ENCODE data around the gene LEMD3.
"Not testable (repeated sequence)": the region's sequence is repeated elsewhere in the genome, so short reads cannot be mapped to it uniquely, and the experiment has no call there.

Gene LEMD3

GRCh38 chr12:65278576-65279368, 109.4 kb downstream of the LEMD3 start, which contains the start of gene MSRB3:
TSS of gene MSRB3 (plus strand) at chr12:65278683. CDS start at chr12:65308580, 29,897 bp downstream.
- Histone ChIP-seq H3K27me3 (ENCODE audit: control insufficient read depth, insufficient read depth, low read length) (no peaks in the 10 kb centered on the region), H3K4me1 (ENCODE audit: control insufficient read depth, insufficient read depth, low read length) (peaks cover 3% of the 10 kb centered on the region; the same call in 1 of the 2 replicates), H3K27ac (ENCODE audit: low read length) (no peak within 1 kb of the TSS)

GRCh38 chr12:65279369-65280112, 110.2 kb downstream of the LEMD3 start:
- WGBS (ENCODE audit: insufficient coverage, insufficient read length) = 100% methylated on average over 2 of the region's 23 CpGs
- Histone ChIP-seq H3K4me1 (ENCODE audit: control insufficient read depth, insufficient read depth, low read length) (peaks cover 3% of the 10 kb centered on the region; the same call in 1 of the 2 replicates), H3K9me3 (ENCODE audit: control insufficient read depth, insufficient read depth, low read length) (no peaks in the 10 kb centered on the region), H3K27ac (ENCODE audit: low read length) (no peak overlapping the region), H3K36me3 (ENCODE audit: control insufficient read depth, insufficient read depth, low read length) (no peaks in the 10 kb centered on the region), H3K27me3 (ENCODE audit: control insufficient read depth, insufficient read depth, low read length) (no peaks in the 10 kb centered on the region), H3K4me3 (ENCODE audit: low read length) (peak overlapping the region; percentile 89; the same call in 1 of the 2 replicates)
- DNase-seq (ENCODE audit: low read depth, low spot score) = no peak

More at GRCh38 chr12:65278576-65279368, 109.4 kb downstream of the LEMD3 start, which contains the start of gene MSRB3:
- H3K36me3 ChIP-seq (ENCODE audit: control insufficient read depth, insufficient read depth, low read length) = no peaks in the 10 kb centered on the region
- H3K9me3 ChIP-seq (ENCODE audit: control insufficient read depth, insufficient read depth, low read length) = no peaks in the 10 kb centered on the region
- no peak for DNase-seq (ENCODE audit: low read depth, low spot score)
- no CpG with 5 or more reads among the region's 85 CpGs for whole genome bisulfite sequencing (ENCODE audit: insufficient coverage, insufficient read length)
- peak within 1 kb of the TSS; percentile 89 for H3K4me3 ChIP-seq (ENCODE audit: low read length)

GRCh38 chr12:65280306-65280705, 110.9 kb downstream of the LEMD3 start:
- no CpG with 5 or more reads among the region's 3 CpGs for WGBS (ENCODE audit: insufficient coverage, insufficient read length)
- H3K4me1 ChIP-seq (ENCODE audit: control insufficient read depth, insufficient read depth, low read length) = peaks cover 3% of the 10 kb centered on the region; the same call in 1 of the 2 replicates
- H3K36me3 ChIP-seq (ENCODE audit: control insufficient read depth, insufficient read depth, low read length) = no peaks in the 10 kb centered on the region
- no peaks in the 10 kb centered on the region for H3K27me3 ChIP-seq (ENCODE audit: control insufficient read depth, insufficient read depth, low read length)
- no peaks in the 10 kb centered on the region for H3K9me3 ChIP-seq (ENCODE audit: control insufficient read depth, insufficient read depth, low read length)
- H3K4me3 ChIP-seq (ENCODE audit: low read length) = no peak overlapping the region
- H3K27ac ChIP-seq (ENCODE audit: low read length) = no peak overlapping the region
- DNase-seq (ENCODE audit: low read depth, low spot score) = no peak

- no CpG with 5 or more reads among the region's 1 CpG for WGBS (ENCODE audit: insufficient coverage, insufficient read length)
- DNase-seq (ENCODE audit: low read depth, low spot score) = no peak
- H3K9me3 ChIP-seq (ENCODE audit: control insufficient read depth, insufficient read depth, low read length) = no peaks in the 10 kb centered on the region
- no peaks in the 10 kb centered on the region for H3K36me3 ChIP-seq (ENCODE audit: control insufficient read depth, insufficient read depth, low read length)
- no peaks in the 10 kb centered on the region for H3K4me1 ChIP-seq (ENCODE audit: control insufficient read depth, insufficient read depth, low read length)
- H3K4me3 ChIP-seq (ENCODE audit: low read length) = no peak overlapping the region
- H3K27ac ChIP-seq (ENCODE audit: low read length) = no peak overlapping the region
- H3K27me3 ChIP-seq (ENCODE audit: control insufficient read depth, insufficient read depth, low read length) = no peaks in the 10 kb centered on the region
These were observed 113.5 kb downstream of the LEMD3 start for GRCh38 chr12:65282840-65283239.

GRCh38 chr12:65285532-65285931, 116.1 kb downstream of the LEMD3 start:
- 100% methylated on average over 1 of the region's 7 CpGs for WGBS (ENCODE audit: insufficient coverage, insufficient read length)

GRCh38 chr12:65287426-65287825, 118.0 kb downstream of the LEMD3 start:
- Histone ChIP-seq H3K36me3 (ENCODE audit: control insufficient read depth, insufficient read depth, low read length) (no peaks in the 10 kb centered on the region), H3K27ac (ENCODE audit: low read length) (no peak overlapping the region), H3K9me3 (ENCODE audit: control insufficient read depth, insufficient read depth, low read length) (no peaks in the 10 kb centered on the region), H3K4me1 (ENCODE audit: control insufficient read depth, insufficient read depth, low read length) (no peaks in the 10 kb centered on the region), H3K27me3 (ENCODE audit: control insufficient read depth, insufficient read depth, low read length) (no peaks in the 10 kb centered on the region), H3K4me3 (ENCODE audit: low read length) (no peak overlapping the region)
- WGBS (ENCODE audit: insufficient coverage, insufficient read length) = no CpG with 5 or more reads among the region's 2 CpGs
- no peak for DNase-seq (ENCODE audit: low read depth, low spot score)

More at GRCh38 chr12:65285532-65285931, 116.1 kb downstream of the LEMD3 start:
- H3K4me1 ChIP-seq (ENCODE audit: control insufficient read depth, insufficient read depth, low read length); H3K9me3 ChIP-seq (ENCODE audit: control insufficient read depth, insufficient read depth, low read length); H3K27ac ChIP-seq (ENCODE audit: low read length); H3K36me3 ChIP-seq (ENCODE audit: control insufficient read depth, insufficient read depth, low read length); H3K4me3 ChIP-seq (ENCODE audit: low read length); DNase-seq (ENCODE audit: low read depth, low spot score); H3K27me3 ChIP-seq (ENCODE audit: control insufficient read depth, insufficient read depth, low read length): not testable (repeated sequence)

GRCh38 chr12:65292241-65292640, 122.9 kb downstream of the LEMD3 start:
- Histone ChIP-seq H3K27me3 (ENCODE audit: control insufficient read depth, insufficient read depth, low read length) (no peaks in the 10 kb centered on the region), H3K9me3 (ENCODE audit: control insufficient read depth, insufficient read depth, low read length) (no peaks in the 10 kb centered on the region), H3K4me1 (ENCODE audit: control insufficient read depth, insufficient read depth, low read length) (no peaks in the 10 kb centered on the region), H3K27ac (ENCODE audit: low read length) (no peak overlapping the region), H3K36me3 (ENCODE audit: control insufficient read depth, insufficient read depth, low read length) (no peaks in the 10 kb centered on the region), H3K4me3 (ENCODE audit: low read length) (no peak overlapping the region)
- DNase-seq (ENCODE audit: low read depth, low spot score) = no peak
- no CpG with 5 or more reads among the region's 2 CpGs for whole genome bisulfite sequencing (ENCODE audit: insufficient coverage, insufficient read length)

DNA sequence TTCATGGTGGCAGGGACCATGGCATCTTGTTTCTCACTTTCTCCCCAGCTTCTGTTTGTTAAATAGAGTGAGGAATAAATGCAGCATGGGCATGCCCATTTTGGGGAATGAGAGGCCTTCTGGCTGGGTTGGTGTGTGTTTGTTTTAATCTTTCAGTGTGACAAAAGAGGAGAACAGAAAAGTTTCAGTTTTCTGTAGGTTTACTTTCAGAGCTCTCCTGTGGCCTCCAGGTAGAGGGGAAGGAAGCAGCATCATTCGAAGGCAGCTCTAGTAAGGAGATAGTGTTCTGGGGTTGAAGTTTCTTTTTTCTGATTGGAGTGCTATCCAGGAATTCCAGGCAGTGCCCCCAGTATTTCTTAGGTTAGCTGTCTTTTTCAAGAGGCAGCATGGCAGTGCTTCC, 124.4 kb downstream of the LEMD3 start:
- no peaks in the 10 kb centered on the region for H3K27me3 ChIP-seq (ENCODE audit: control insufficient read depth, insufficient read depth, low read length)
- WGBS (ENCODE audit: insufficient coverage, insufficient read length) = no CpG with 5 or more reads among the region's 1 CpG
- no peak overlapping the region for H3K27ac ChIP-seq (ENCODE audit: low read length)
- H3K4me3 ChIP-seq (ENCODE audit: low read length) = no peak overlapping the region
- no peak for DNase-seq (ENCODE audit: low read depth, low spot score)
- no peaks in the 10 kb centered on the region for H3K9me3 ChIP-seq (ENCODE audit: control insufficient read depth, insufficient read depth, low read length)
- no peaks in the 10 kb centered on the region for H3K4me1 ChIP-seq (ENCODE audit: control insufficient read depth, insufficient read depth, low read length)
- H3K36me3 ChIP-seq (ENCODE audit: control insufficient read depth, insufficient read depth, low read length) = no peaks in the 10 kb centered on the region

GRCh38 chr12:65294641-65295262, 125.4 kb downstream of the LEMD3 start:
- H3K4me1 ChIP-seq (ENCODE audit: control insufficient read depth, insufficient read depth, low read length) = no peaks in the 10 kb centered on the region
- no peak overlapping the region for H3K27ac ChIP-seq (ENCODE audit: low read length)
- H3K9me3 ChIP-seq (ENCODE audit: control insufficient read depth, insufficient read depth, low read length) = no peaks in the 10 kb centered on the region
- no CpG with 5 or more reads among the region's 4 CpGs for WGBS (ENCODE audit: insufficient coverage, insufficient read length)
- H3K36me3 ChIP-seq (ENCODE audit: control insufficient read depth, insufficient read depth, low read length) = no peaks in the 10 kb centered on the region
- H3K4me3 ChIP-seq (ENCODE audit: low read length) = no peak overlapping the region
- H3K27me3 ChIP-seq (ENCODE audit: control insufficient read depth, insufficient read depth, low read length) = no peaks in the 10 kb centered on the region
- DNase-seq (ENCODE audit: low read depth, low spot score) = no peak

- no peaks in the 10 kb centered on the region for H3K27me3 ChIP-seq (ENCODE audit: control insufficient read depth, insufficient read depth, low read length)
- no CpG with 5 or more reads among the region's 1 CpG for WGBS (ENCODE audit: insufficient coverage, insufficient read length)
- no peaks in the 10 kb centered on the region for H3K9me3 ChIP-seq (ENCODE audit: control insufficient read depth, insufficient read depth, low read length)
- no peaks in the 10 kb centered on the region for H3K4me1 ChIP-seq (ENCODE audit: control insufficient read depth, insufficient read depth, low read length)
- no peak for DNase-seq (ENCODE audit: low read depth, low spot score)
- H3K27ac ChIP-seq (ENCODE audit: low read length) = no peak overlapping the region
- no peaks in the 10 kb centered on the region for H3K36me3 ChIP-seq (ENCODE audit: control insufficient read depth, insufficient read depth, low read length)
- no peak overlapping the region for H3K4me3 ChIP-seq (ENCODE audit: low read length)
These were observed 127.3 kb downstream of the LEMD3 start for GRCh38 chr12:65296508-65297265.

All from iPS DF 6.9 (cell line).